Fibroblast of lung (primary cell): ENCODE results near the gene LGSN. TPM values are rescaled to one million over a fixed set of nuclear protein-coding genes. Genes with fewer than 3 reads are reported as not detected.
"Not testable (repeated sequence)": the region's sequence is repeated elsewhere in the genome, so short reads cannot be mapped to it uniquely, and the experiment has no call there.

ENCODE experiments used
- DNase-seq, 2 donors: peaks; one replicate each; pipeline versions ENCODE4 v3.0.0 to v3.0.0-alpha.2; 2010; ENCODE audit warnings: low read depth in 2 of 2
- H2AFZ ChIP-seq: 2 replicates; pipeline ENCODE4 v1.5.1; 2012; ENCODE audit warnings: low read length, control low read depth, inconsistent platforms
- H3K27ac ChIP-seq: 2 replicates; pipeline ENCODE4 v1.5.1; 2011; ENCODE audit warnings: low read length, control low read depth; ENCODE audit not compliant: insufficient read depth
- H3K27me3 ChIP-seq: 2 replicates; pipeline ENCODE4 v1.5.1; 2011; ENCODE audit warnings: mild to moderate bottlenecking, low read length; ENCODE audit not compliant: control insufficient read depth, insufficient read depth
- H3K36me3 ChIP-seq: 2 replicates; pipeline ENCODE4 v1.5.1; 2011; ENCODE audit warnings: low read length; ENCODE audit not compliant: control insufficient read depth, insufficient read depth
- H3K4me1 ChIP-seq: 2 replicates; pipeline ENCODE4 v1.5.1; 2011; ENCODE audit warnings: low read length; ENCODE audit not compliant: control insufficient read depth, insufficient read depth; ENCODE audit errors: extremely low read depth
- H3K4me2 ChIP-seq: 2 replicates; pipeline ENCODE4 v1.5.1; 2011; ENCODE audit warnings: low read length, control low read depth; ENCODE audit not compliant: insufficient read depth; ENCODE audit errors: extremely low read depth
- H3K4me3 ChIP-seq, 4 experiments: fragments of 200-600 bp in 1 of 4; sonication (generic) in 1 of 4; replicated peaks in 1 of 4; 2 replicates each; pipeline ENCODE4 v1.5.1; 2011 to 2016; ENCODE audit warnings: low read length in 4 of 4, low read depth in 3 of 4, mild to moderate bottlenecking in 3 of 4, control low read depth in 2 of 4, inconsistent platforms in 1 of 4, mixed read lengths in 1 of 4; ENCODE audit not compliant: insufficient read depth in 1 of 4; ENCODE audit errors: control extremely low read depth in 1 of 4
- H3K79me2 ChIP-seq: 2 replicates; pipeline ENCODE4 v1.5.1; 2012; ENCODE audit warnings: mild to moderate bottlenecking, low read length, inconsistent platforms; ENCODE audit not compliant: control insufficient read depth, insufficient read depth
- H3K9ac ChIP-seq: 2 replicates; pipeline ENCODE4 v1.5.1; 2011; ENCODE audit warnings: mild to moderate bottlenecking, low read length, control low read depth; ENCODE audit not compliant: insufficient read depth
- H3K9me3 ChIP-seq: 2 replicates; pipeline ENCODE4 v1.5.1; 2012; ENCODE audit warnings: low read depth, low read length; ENCODE audit not compliant: control insufficient read depth, insufficient read depth
- H4K20me1 ChIP-seq: 2 replicates; pipeline ENCODE4 v1.5.1; 2011; ENCODE audit warnings: low read length; ENCODE audit not compliant: control insufficient read depth, insufficient read depth; ENCODE audit errors: extremely low read depth
- EZH2 ChIP-seq: IDR thresholded peaks from 2 replicates; pipeline ENCODE4 v1.5.1; 2012; ENCODE audit warnings: low read length, control low read depth, mild to moderate bottlenecking; ENCODE audit errors: missing control alignments
- polyA minus RNA-seq: library from RNA; depleted of rRNA, polyadenylated mRNA; stranded (reverse); fragments of >200 nt; gene quantifications from 2 replicates; pipeline ENCODE4 v1.2.3, GENCODE V29; 2011; ENCODE audit warnings: low replicate concordance
- polyA plus RNA-seq, 2 donors: library from polyadenylated mRNA; depleted of rRNA in 1 of 2; stranded (reverse) in 1 of 2; unstranded in 1 of 2; fragments of >200 nt; gene quantifications; 2 replicates each; pipeline ENCODE4 v1.2.1, GENCODE V29; 2011 to 2012; ENCODE audit warnings: missing spikeins in 1 of 2
- total RNA-seq: library from RNA; depleted of rRNA; stranded (reverse); fragments of >200 nt; gene quantifications from 2 replicates; pipeline ENCODE4 v1.2.1, GENCODE V29; 2014
- TF ChIP-seq, protein P1 (sequence below), 2 donors: IDR thresholded peaks in 1 of 2; conservative IDR thresholded peaks in 1 of 2; 1 replicate in 1 of 2; 2 replicates in 1 of 2; pipeline ENCODE4 v1.5.1; 2011 to 2012; ENCODE audit warnings: low read length in 2 of 2, control low read depth in 1 of 2, inconsistent platforms in 1 of 2, low read depth in 1 of 2, mild to moderate bottlenecking in 1 of 2

LGSN gene, protein sequence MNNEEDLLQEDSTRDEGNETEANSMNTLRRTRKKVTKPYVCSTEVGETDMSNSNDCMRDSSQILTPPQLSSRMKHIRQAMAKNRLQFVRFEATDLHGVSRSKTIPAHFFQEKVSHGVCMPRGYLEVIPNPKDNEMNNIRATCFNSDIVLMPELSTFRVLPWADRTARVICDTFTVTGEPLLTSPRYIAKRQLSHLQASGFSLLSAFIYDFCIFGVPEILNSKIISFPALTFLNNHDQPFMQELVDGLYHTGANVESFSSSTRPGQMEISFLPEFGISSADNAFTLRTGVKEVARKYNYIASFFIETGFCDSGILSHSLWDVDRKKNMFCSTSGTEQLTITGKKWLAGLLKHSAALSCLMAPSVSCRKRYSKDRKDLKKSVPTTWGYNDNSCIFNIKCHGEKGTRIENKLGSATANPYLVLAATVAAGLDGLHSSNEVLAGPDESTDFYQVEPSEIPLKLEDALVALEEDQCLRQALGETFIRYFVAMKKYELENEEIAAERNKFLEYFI
- total RNA-seq (under 0.01 TPM in 1 of 2 replicates, not detected in the other), polyA plus RNA-seq (not detected in 2 replicates), polyA minus RNA-seq (not detected in 2 replicates)
- polyA plus RNA-seq (2012), result not detected in 2 replicates

DNA sequence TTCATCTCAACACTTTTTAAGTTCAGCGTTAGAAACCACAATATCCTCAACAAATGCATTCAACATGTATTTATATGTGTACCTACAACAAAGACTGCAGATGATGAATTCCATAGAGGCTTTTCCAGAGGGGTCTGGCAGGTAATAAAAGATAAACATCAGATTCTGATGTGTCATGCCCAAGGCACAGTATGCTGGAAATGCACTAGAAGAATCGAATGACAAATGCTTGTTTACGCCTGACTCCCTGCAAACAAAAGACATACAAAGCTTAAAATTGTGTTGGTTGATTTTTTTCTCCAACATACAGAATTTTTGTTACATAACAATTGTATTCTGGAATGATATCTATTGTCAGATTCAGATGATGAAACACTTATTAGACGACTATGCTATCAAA lies at the start of gene LGSN:
Gene LGSN (minus strand): TSS at position 45 of the 400 bp plus-strand sequence. CDS start 40 bp downstream, at position 5.
- Histone ChIP-seq H3K4me1 (no peaks in the 10 kb centered on the region), H3K4me2 (no peak within 1 kb of the TSS), H3K9ac (no peak within 1 kb of the TSS), H3K4me3 (no peak within 1 kb of the TSS), H3K27me3 (no peaks in the 10 kb centered on the region), H2AFZ (no peak within 1 kb of the TSS), H3K9me3 (no peaks in the 10 kb centered on the region), H3K36me3 (no peaks in the 10 kb centered on the region), H3K79me2 (no peaks in the 10 kb centered on the region), H3K27ac (no peak within 1 kb of the TSS), H4K20me1 (no peaks in the 10 kb centered on the region)
- TF ChIP-seq, protein P1, sequence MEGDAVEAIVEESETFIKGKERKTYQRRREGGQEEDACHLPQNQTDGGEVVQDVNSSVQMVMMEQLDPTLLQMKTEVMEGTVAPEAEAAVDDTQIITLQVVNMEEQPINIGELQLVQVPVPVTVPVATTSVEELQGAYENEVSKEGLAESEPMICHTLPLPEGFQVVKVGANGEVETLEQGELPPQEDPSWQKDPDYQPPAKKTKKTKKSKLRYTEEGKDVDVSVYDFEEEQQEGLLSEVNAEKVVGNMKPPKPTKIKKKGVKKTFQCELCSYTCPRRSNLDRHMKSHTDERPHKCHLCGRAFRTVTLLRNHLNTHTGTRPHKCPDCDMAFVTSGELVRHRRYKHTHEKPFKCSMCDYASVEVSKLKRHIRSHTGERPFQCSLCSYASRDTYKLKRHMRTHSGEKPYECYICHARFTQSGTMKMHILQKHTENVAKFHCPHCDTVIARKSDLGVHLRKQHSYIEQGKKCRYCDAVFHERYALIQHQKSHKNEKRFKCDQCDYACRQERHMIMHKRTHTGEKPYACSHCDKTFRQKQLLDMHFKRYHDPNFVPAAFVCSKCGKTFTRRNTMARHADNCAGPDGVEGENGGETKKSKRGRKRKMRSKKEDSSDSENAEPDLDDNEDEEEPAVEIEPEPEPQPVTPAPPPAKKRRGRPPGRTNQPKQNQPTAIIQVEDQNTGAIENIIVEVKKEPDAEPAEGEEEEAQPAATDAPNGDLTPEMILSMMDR (conservative IDR thresholded peaks at IDR 0.05 in 1 of 2, IDR thresholded peaks at IDR 0.05 in 1 of 2; ENCODE audit: low read depth in 1 of 2, low read length in 2 of 2), result no peak
- no peak for TF ChIP-seq EZH2
- no peak for DNase-seq

- no peaks in the 10 kb centered on the region for H3K27me3 ChIP-seq
- no peak for DNase-seq
- no peaks in the 10 kb centered on the region for H3K4me1 ChIP-seq
- no peak for TF ChIP-seq EZH2
- TF ChIP-seq, protein P1 (conservative IDR thresholded peaks at IDR 0.05 in 1 of 2, IDR thresholded peaks at IDR 0.05 in 1 of 2; ENCODE audit: low read depth in 1 of 2, low read length in 2 of 2), result no peak
- H3K79me2 ChIP-seq, result no peaks in the 10 kb centered on the region
- H2AFZ ChIP-seq, result no peak overlapping the region
- no peak overlapping the region for H3K4me3 ChIP-seq
- H3K27ac ChIP-seq, result no peak overlapping the region
- no peaks in the 10 kb centered on the region for H4K20me1 ChIP-seq
- no peaks in the 10 kb centered on the region for H3K9me3 ChIP-seq
- no peak overlapping the region for H3K4me2 ChIP-seq
- no peak overlapping the region for H3K9ac ChIP-seq
- no peaks in the 10 kb centered on the region for H3K36me3 ChIP-seq
Observed at GRCh38 chr6:63368347-63368746, 48.6 kb upstream of the LGSN start.

- not testable (repeated sequence) for H2AFZ ChIP-seq, H3K27me3 ChIP-seq, H3K79me2 ChIP-seq, H3K36me3 ChIP-seq, H3K4me1 ChIP-seq, H3K9ac ChIP-seq, H3K4me2 ChIP-seq, H3K4me3 ChIP-seq, H3K9me3 ChIP-seq, DNase-seq, H4K20me1 ChIP-seq, H3K27ac ChIP-seq
Observed at GRCh38 chr6:63362500-63363120, 42.8 kb upstream of the LGSN start.

DNA sequence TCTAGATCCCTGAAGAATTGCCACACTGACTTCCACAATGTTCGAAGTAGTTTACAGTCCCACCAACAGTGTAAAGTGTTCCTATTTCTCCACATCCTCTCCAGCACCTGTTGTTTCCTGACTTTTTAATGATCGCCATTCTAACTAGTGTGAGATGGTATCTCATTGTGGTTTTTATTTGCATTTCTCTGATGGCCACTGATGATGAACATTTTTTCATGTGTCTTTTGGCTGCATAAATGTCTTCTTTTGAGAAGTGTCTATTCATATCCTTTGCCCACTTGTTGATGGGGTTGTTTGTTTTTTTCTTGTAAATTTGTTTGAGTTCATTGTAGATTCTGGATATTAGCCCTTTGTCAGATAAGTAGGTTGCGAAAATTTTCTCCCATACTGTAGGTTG lies 37.6 kb upstream of the LGSN start:
- not testable (repeated sequence) for DNase-seq, H4K20me1 ChIP-seq, H3K79me2 ChIP-seq, H3K4me1 ChIP-seq, H3K27ac ChIP-seq, H3K4me2 ChIP-seq, H3K36me3 ChIP-seq, H3K9ac ChIP-seq, H2AFZ ChIP-seq, H3K27me3 ChIP-seq, H3K9me3 ChIP-seq, H3K4me3 ChIP-seq
